ENCODE results near the gene TRMT13.

Gene TRMT13

DNA sequence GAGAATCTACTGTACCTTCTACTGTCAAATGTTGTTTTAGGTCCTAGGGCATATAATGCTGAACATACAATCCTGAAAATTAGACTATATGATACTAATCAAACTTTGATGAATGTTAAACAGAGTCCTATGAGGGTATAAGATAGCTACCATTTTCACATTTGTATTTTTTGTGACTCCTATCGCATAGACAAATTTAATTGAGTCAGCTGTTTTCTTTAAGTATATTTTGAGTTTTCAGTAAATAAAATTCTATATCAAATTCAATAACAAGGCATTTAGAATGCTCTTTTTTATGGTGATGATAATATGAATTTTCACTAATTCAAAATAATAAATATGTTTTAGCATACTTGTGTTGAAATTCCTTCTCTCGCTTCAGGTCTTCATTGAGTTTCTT lies 35.1 kb downstream of the TRMT13 start:
- TF ChIP-seq, protein P1, sequence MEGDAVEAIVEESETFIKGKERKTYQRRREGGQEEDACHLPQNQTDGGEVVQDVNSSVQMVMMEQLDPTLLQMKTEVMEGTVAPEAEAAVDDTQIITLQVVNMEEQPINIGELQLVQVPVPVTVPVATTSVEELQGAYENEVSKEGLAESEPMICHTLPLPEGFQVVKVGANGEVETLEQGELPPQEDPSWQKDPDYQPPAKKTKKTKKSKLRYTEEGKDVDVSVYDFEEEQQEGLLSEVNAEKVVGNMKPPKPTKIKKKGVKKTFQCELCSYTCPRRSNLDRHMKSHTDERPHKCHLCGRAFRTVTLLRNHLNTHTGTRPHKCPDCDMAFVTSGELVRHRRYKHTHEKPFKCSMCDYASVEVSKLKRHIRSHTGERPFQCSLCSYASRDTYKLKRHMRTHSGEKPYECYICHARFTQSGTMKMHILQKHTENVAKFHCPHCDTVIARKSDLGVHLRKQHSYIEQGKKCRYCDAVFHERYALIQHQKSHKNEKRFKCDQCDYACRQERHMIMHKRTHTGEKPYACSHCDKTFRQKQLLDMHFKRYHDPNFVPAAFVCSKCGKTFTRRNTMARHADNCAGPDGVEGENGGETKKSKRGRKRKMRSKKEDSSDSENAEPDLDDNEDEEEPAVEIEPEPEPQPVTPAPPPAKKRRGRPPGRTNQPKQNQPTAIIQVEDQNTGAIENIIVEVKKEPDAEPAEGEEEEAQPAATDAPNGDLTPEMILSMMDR (IDR thresholded peaks at IDR 0.05; ENCODE audit: poor library complexity, severe bottlenecking) = no peak
- Histone ChIP-seq H3K4me3 (ENCODE audit: severe bottlenecking) (no peak overlapping the region), H3K36me3 (ENCODE audit: low read depth) (no peaks in the 10 kb centered on the region), H3K27me3 (ENCODE audit: insufficient read depth, poor library complexity, severe bottlenecking) (no peaks in the 10 kb centered on the region), H3K4me1 (ENCODE audit: insufficient read depth, poor library complexity, severe bottlenecking) (no peaks in the 10 kb centered on the region), H3K9me3 (ENCODE audit: severe bottlenecking) (no peaks in the 10 kb centered on the region), H3K27ac (ENCODE audit: poor library complexity, severe bottlenecking) (no peak overlapping the region)
- ATAC-seq (ENCODE audit: low read depth) = no peak
- DNase-seq (ENCODE audit: low spot score) = no peak

- Histone ChIP-seq H3K27me3 (ENCODE audit: insufficient read depth, poor library complexity, severe bottlenecking) (no peaks in the 10 kb centered on the region), H3K4me3 (ENCODE audit: severe bottlenecking) (no peak overlapping the region), H3K4me1 (ENCODE audit: insufficient read depth, poor library complexity, severe bottlenecking) (no peaks in the 10 kb centered on the region), H3K36me3 (ENCODE audit: low read depth) (no peaks in the 10 kb centered on the region), H3K9me3 (ENCODE audit: severe bottlenecking) (no peaks in the 10 kb centered on the region), H3K27ac (ENCODE audit: poor library complexity, severe bottlenecking) (no peak overlapping the region)
- DNase-seq (ENCODE audit: low spot score) (no peak), ATAC-seq (ENCODE audit: low read depth) (no peak)
- TF ChIP-seq, protein P1 (IDR thresholded peaks at IDR 0.05; ENCODE audit: poor library complexity, severe bottlenecking) = no peak
Observed at GRCh38 chr1:100177295-100178041, 44.5 kb downstream of the TRMT13 start.

- no peak within 1 kb of the TSS for H3K4me3 ChIP-seq (ENCODE audit: severe bottlenecking)
- TF ChIP-seq, protein P1 (IDR thresholded peaks at IDR 0.05; ENCODE audit: poor library complexity, severe bottlenecking) = no peak
- no peaks in the 10 kb centered on the region for H3K4me1 ChIP-seq (ENCODE audit: insufficient read depth, poor library complexity, severe bottlenecking)
- H3K27me3 ChIP-seq (ENCODE audit: insufficient read depth, poor library complexity, severe bottlenecking) = no peaks in the 10 kb centered on the region
- ATAC-seq (ENCODE audit: low read depth) (no peak), DNase-seq (ENCODE audit: low spot score) (no peak)
- no peaks in the 10 kb centered on the region for H3K9me3 ChIP-seq (ENCODE audit: severe bottlenecking)
- no peaks in the 10 kb centered on the region for H3K36me3 ChIP-seq (ENCODE audit: low read depth)
- H3K27ac ChIP-seq (ENCODE audit: poor library complexity, severe bottlenecking) = no peak within 1 kb of the TSS
Observed at GRCh38 chr1:100178091-100178490, 45.1 kb downstream of the TRMT13 start, which contains the start of gene LRRC39. Gene LRRC39 (minus strand): TSS chr1:100178256. CDS start chr1:100168516, 9,740 bp downstream.

DNA sequence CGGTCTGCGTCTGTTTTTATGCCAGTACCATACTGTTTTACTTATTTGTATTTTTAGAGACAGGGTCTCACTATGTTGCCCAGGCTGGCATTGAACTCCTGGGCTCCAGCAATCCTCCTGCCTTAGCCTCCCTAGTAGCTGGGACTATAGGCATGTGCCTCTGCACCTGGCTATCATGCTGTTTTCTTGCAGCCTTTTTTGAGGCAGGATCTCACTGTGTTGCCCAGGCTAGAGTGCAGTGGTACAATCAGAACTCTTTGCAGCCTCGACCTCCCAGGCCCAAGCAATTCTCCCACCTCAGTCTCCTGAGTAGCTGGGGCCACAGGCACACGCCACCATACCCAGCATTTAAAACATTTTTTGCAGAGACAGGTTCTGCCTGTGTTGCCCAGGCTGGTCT lies 50.4 kb downstream of the TRMT13 start:
- DNase-seq (ENCODE audit: low spot score) (no peak), ATAC-seq (ENCODE audit: low read depth) (no peak)
- Histone ChIP-seq H3K9me3 (ENCODE audit: severe bottlenecking) (no peaks in the 10 kb centered on the region), H3K4me1 (ENCODE audit: insufficient read depth, poor library complexity, severe bottlenecking) (no peaks in the 10 kb centered on the region), H3K36me3 (ENCODE audit: low read depth) (no peaks in the 10 kb centered on the region), H3K27me3 (ENCODE audit: insufficient read depth, poor library complexity, severe bottlenecking) (no peaks in the 10 kb centered on the region), H3K27ac (ENCODE audit: poor library complexity, severe bottlenecking) (no peak overlapping the region), H3K4me3 (ENCODE audit: severe bottlenecking) (no peak overlapping the region)
- TF ChIP-seq, protein P1 (IDR thresholded peaks at IDR 0.05; ENCODE audit: poor library complexity, severe bottlenecking) = no peak

DNA sequence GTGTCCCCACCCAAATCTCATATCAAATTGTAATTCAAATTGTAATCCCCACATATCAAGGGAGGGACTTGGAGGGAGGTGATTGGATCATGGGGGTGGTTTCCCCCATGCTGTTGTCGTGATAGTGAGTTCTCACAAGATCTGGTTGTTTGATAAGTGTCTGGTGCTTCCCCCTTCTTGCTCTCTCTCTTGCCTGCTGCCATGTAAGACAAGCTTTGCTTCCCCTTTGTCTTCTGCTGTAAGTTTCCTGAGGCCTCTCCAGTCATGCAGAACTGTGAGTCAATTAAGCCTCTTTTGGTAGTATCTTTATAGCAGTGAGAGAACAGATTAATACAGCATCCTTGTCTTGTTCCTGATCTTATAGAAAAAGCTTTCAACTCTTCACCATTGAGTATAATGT lies 51.6 kb downstream of the TRMT13 start:
- Histone ChIP-seq H3K27ac (ENCODE audit: poor library complexity, severe bottlenecking) (no peak overlapping the region), H3K4me1 (ENCODE audit: insufficient read depth, poor library complexity, severe bottlenecking) (no peaks in the 10 kb centered on the region), H3K4me3 (ENCODE audit: severe bottlenecking) (no peak overlapping the region), H3K9me3 (ENCODE audit: severe bottlenecking) (no peaks in the 10 kb centered on the region), H3K27me3 (ENCODE audit: insufficient read depth, poor library complexity, severe bottlenecking) (no peaks in the 10 kb centered on the region), H3K36me3 (ENCODE audit: low read depth) (no peaks in the 10 kb centered on the region)
- ATAC-seq (ENCODE audit: low read depth) (no peak), DNase-seq (ENCODE audit: low spot score) (no peak)
- TF ChIP-seq, protein P1 (IDR thresholded peaks at IDR 0.05; ENCODE audit: poor library complexity, severe bottlenecking) = no peak
